ENCODE results near the gene TOX2. TPM values are rescaled to one million over a fixed set of nuclear protein-coding genes. Genes with fewer than 3 reads are reported as not detected.
A peak's percentile ranks its signal among the peaks of the same experiment; 100 is the strongest.

Gene TOX2
- total RNA-seq, 1 donor from 2014 or later, result 5.0 TPM

GRCh38 chr20:44028868-44029847, 114.5 kb downstream of the TOX2 start:
- peaks cover 2% of the 10 kb centered on the region for H3K4me1 Mint-ChIP-seq (ENCODE audit: unreplicated experiment)
- DNase-seq (ENCODE audit: low spot score), result no peak
- peaks cover 17% of the 10 kb centered on the region for H3K27me3 Mint-ChIP-seq (ENCODE audit: unreplicated experiment)
- no peaks in the 10 kb centered on the region for H3K9me3 Mint-ChIP-seq (ENCODE audit: unreplicated experiment)
- no peak overlapping the region for H3K4me3 Mint-ChIP-seq (ENCODE audit: unreplicated experiment)
- H3K27ac Mint-ChIP-seq (ENCODE audit: unreplicated experiment), result no peak overlapping the region
- no peaks in the 10 kb centered on the region for H3K36me3 Mint-ChIP-seq (ENCODE audit: low read depth, unreplicated experiment)
- TF ChIP-seq CTCF (IDR thresholded peaks at IDR 0.05; ENCODE audit: unreplicated experiment), result no peak

GRCh38 chr20:44029848-44030230, 115.2 kb downstream of the TOX2 start:
- no peaks in the 10 kb centered on the region for H3K36me3 Mint-ChIP-seq (ENCODE audit: low read depth, unreplicated experiment)
- H3K27me3 Mint-ChIP-seq (ENCODE audit: unreplicated experiment), result peaks cover 20% of the 10 kb centered on the region
- peak overlapping the region; percentile 13 for H3K4me3 Mint-ChIP-seq (ENCODE audit: unreplicated experiment)
- H3K4me1 Mint-ChIP-seq (ENCODE audit: unreplicated experiment), result peaks cover 2% of the 10 kb centered on the region
- no peak for TF ChIP-seq CTCF (IDR thresholded peaks at IDR 0.05; ENCODE audit: unreplicated experiment)
- no peaks in the 10 kb centered on the region for H3K9me3 Mint-ChIP-seq (ENCODE audit: unreplicated experiment)
- DNase-seq (ENCODE audit: low spot score), result no peak
- H3K27ac Mint-ChIP-seq (ENCODE audit: unreplicated experiment), result no peak overlapping the region

GRCh38 chr20:44030394-44030793, 115.7 kb downstream of the TOX2 start:
- H3K27me3 Mint-ChIP-seq (ENCODE audit: unreplicated experiment), result peaks cover 20% of the 10 kb centered on the region
- no peak for DNase-seq (ENCODE audit: low spot score)
- H3K9me3 Mint-ChIP-seq (ENCODE audit: unreplicated experiment), result no peaks in the 10 kb centered on the region
- no peaks in the 10 kb centered on the region for H3K36me3 Mint-ChIP-seq (ENCODE audit: low read depth, unreplicated experiment)
- no peak overlapping the region for H3K4me3 Mint-ChIP-seq (ENCODE audit: unreplicated experiment)
- no peak overlapping the region for H3K27ac Mint-ChIP-seq (ENCODE audit: unreplicated experiment)
- no peak for TF ChIP-seq CTCF (IDR thresholded peaks at IDR 0.05; ENCODE audit: unreplicated experiment)
- H3K4me1 Mint-ChIP-seq (ENCODE audit: unreplicated experiment), result peaks cover 2% of the 10 kb centered on the region

GRCh38 chr20:44031001-44031574, 116.4 kb downstream of the TOX2 start:
- DNase-seq (ENCODE audit: low spot score), result no peak
- TF ChIP-seq CTCF (IDR thresholded peaks at IDR 0.05; ENCODE audit: unreplicated experiment), result no peak
- Mint-ChIP-seq H3K9me3 (ENCODE audit: unreplicated experiment) (no peaks in the 10 kb centered on the region), H3K36me3 (ENCODE audit: low read depth, unreplicated experiment) (no peaks in the 10 kb centered on the region), H3K27me3 (ENCODE audit: unreplicated experiment) (peaks cover 20% of the 10 kb centered on the region), H3K27ac (ENCODE audit: unreplicated experiment) (no peak overlapping the region), H3K4me3 (ENCODE audit: unreplicated experiment) (no peak overlapping the region), H3K4me1 (ENCODE audit: unreplicated experiment) (peaks cover 2% of the 10 kb centered on the region)

Measured in endothelial cell (in vitro differentiated cells).